IMR-90 (cell line): ENCODE data around the gene ZNF532. TPM values are rescaled to one million over a fixed set of nuclear protein-coding genes. Genes with fewer than 3 reads are reported as not detected.

ENCODE experiments used
- ATAC-seq: fragments of 200-7000 bp; cut with Tn5 transposase; 2 replicates; pipeline ENCODE4 v1.9.1; 2020; ENCODE audit warnings: low read depth, mild to moderate bottlenecking, moderate library complexity
- BruUV-seq: library from RNA; stranded (reverse); fragments of 400-500 nt; replicated peaks from 2 replicates; lab custom pipeline; 2021; lab: Mats Ljungman, UMichigan
- CTCF ChIA-PET: fragments of 300-600 bp; formaldehyde crosslinking; extraction: SDS; loops from one replicate; lab custom pipeline; 2021; ENCODE audit warnings: antibody characterized with exemption; lab: Yijun Ruan, JAX
- POLR2A ChIA-PET: fragments of 300-600 bp; sonication (Branson Sonifier 250); formaldehyde crosslinking; loops from one replicate; lab custom pipeline; 2022; ENCODE audit warnings: antibody characterized with exemption; ENCODE audit not compliant: unreplicated experiment; lab: Charles Lee
- DNase-seq: peaks from one replicate; pipeline ENCODE4 v3.0.0; 2013
- H2AFZ ChIP-seq: replicated peaks from 2 replicates; pipeline ENCODE3; 2013; ENCODE audit warnings: low read length, mild to moderate bottlenecking; ENCODE audit not compliant: poor library complexity
- H2AK5ac ChIP-seq: 2 replicates; pipeline ENCODE4 v1.6.1; 2013; ENCODE audit warnings: low read depth, low read length, inconsistent platforms
- H2AK9ac ChIP-seq: replicated peaks from 2 replicates; pipeline ENCODE3; 2013; ENCODE audit warnings: mild to moderate bottlenecking, low read depth, low read length, moderate library complexity; ENCODE audit not compliant: poor library complexity
- H2BK120ac ChIP-seq: 2 replicates; pipeline ENCODE4 v1.6.1; 2013; ENCODE audit warnings: low read depth, low read length, inconsistent platforms
- H2BK15ac ChIP-seq: 3 replicates; pipeline ENCODE4 v1.6.1; 2013; ENCODE audit warnings: low read depth, low read length, inconsistent platforms
- H2BK20ac ChIP-seq: 2 replicates; pipeline ENCODE4 v1.6.1; 2013; ENCODE audit warnings: low read depth, mild to moderate bottlenecking, inconsistent platforms, low read length, moderate library complexity
- H2BK5ac ChIP-seq: 2 replicates; pipeline ENCODE4 v1.6.1; 2013; ENCODE audit warnings: mild to moderate bottlenecking, low read depth, low read length, inconsistent platforms; ENCODE audit not compliant: poor library complexity, severe bottlenecking
- H3K14ac ChIP-seq: replicated peaks from 2 replicates; pipeline ENCODE4 v1.6.1; 2013; ENCODE audit warnings: low read depth, low read length, inconsistent platforms
- H3K18ac ChIP-seq: 2 replicates; pipeline ENCODE4 v1.6.1; 2013; ENCODE audit warnings: low read depth, low read length, control low read depth
- H3K23ac ChIP-seq: 2 replicates; pipeline ENCODE4 v1.6.1; 2013; ENCODE audit warnings: low read depth, low read length, inconsistent platforms
- H3K27ac ChIP-seq: 2 replicates; pipeline ENCODE4 v1.5.1; 2013; ENCODE audit warnings: mild to moderate bottlenecking, control low read depth, low read length; ENCODE audit not compliant: insufficient read depth
- H3K27me3 ChIP-seq: 2 replicates; pipeline ENCODE4 v1.6.1; 2013; ENCODE audit warnings: low read length; ENCODE audit not compliant: control insufficient read depth, insufficient read depth
- H3K36me3 ChIP-seq: 2 replicates; pipeline ENCODE4 v1.6.1; 2013; ENCODE audit warnings: low read length, mixed read lengths; ENCODE audit not compliant: control insufficient read depth, insufficient read depth
- H3K4ac ChIP-seq: 2 replicates; pipeline ENCODE4 v1.6.1; 2013; ENCODE audit warnings: low read depth, low read length, inconsistent platforms
- H3K4me1 ChIP-seq: 2 replicates; pipeline ENCODE4 v1.6.1; 2013; ENCODE audit warnings: low read length, mixed read lengths; ENCODE audit not compliant: control insufficient read depth, insufficient read depth
- H3K4me2 ChIP-seq: 2 replicates; pipeline ENCODE4 v1.6.1; 2013; ENCODE audit warnings: low read depth, mild to moderate bottlenecking, control low read depth, low read length, moderate library complexity
- H3K4me3 ChIP-seq: 2 replicates; pipeline ENCODE4 v1.5.1; 2013; ENCODE audit warnings: low read depth, mild to moderate bottlenecking, control low read depth, low read length, moderate library complexity; ENCODE audit not compliant: insufficient read depth
- H3K56ac ChIP-seq: 2 replicates; pipeline ENCODE4 v1.6.1; 2013; ENCODE audit warnings: low read length, inconsistent platforms; ENCODE audit not compliant: insufficient read depth; ENCODE audit errors: extremely low read depth
- H3K79me1 ChIP-seq, 2 experiments: 2 replicates each; pipeline ENCODE4 v1.6.1; 2013; ENCODE audit warnings: low read length in 2 of 2, inconsistent platforms in 1 of 2, low read depth in 1 of 2
- H3K9ac ChIP-seq: 2 replicates; pipeline ENCODE4 v1.6.1; 2013; ENCODE audit warnings: low read depth, low read length, control low read depth
- H3K9me1 ChIP-seq: 2 replicates; pipeline ENCODE4 v1.6.1; 2013; ENCODE audit warnings: low read length, inconsistent platforms; ENCODE audit not compliant: insufficient read depth
- H3K9me3 ChIP-seq: 2 replicates; pipeline ENCODE4 v1.6.1; 2013; ENCODE audit warnings: low read length; ENCODE audit not compliant: control insufficient read depth, insufficient read depth
- H4K20me1 ChIP-seq: 2 replicates; pipeline ENCODE4 v1.6.1; 2013; ENCODE audit warnings: low read length, inconsistent platforms; ENCODE audit not compliant: insufficient read depth
- H4K5ac ChIP-seq: 2 replicates; pipeline ENCODE4 v1.6.1; 2013; ENCODE audit warnings: mild to moderate bottlenecking, low read depth, low read length, control low read depth
- H4K8ac ChIP-seq, 2 experiments: 2 replicates each; pipeline ENCODE4 v1.6.1; 2013; ENCODE audit warnings: low read depth in 2 of 2, low read length in 2 of 2, control low read depth in 1 of 2, inconsistent platforms in 1 of 2
- H4K91ac ChIP-seq: 2 replicates; pipeline ENCODE4 v1.6.1; 2013; ENCODE audit warnings: low read depth, low read length, inconsistent platforms; ENCODE audit not compliant: insufficient read depth
- BHLHE40 ChIP-seq: fragments of 150-350 bp; IDR thresholded peaks from 2 replicates; pipeline ENCODE4 v1.6.1; 2016; ENCODE audit warnings: mild to moderate bottlenecking, low read depth, low read length
- MAFK ChIP-seq: IDR thresholded peaks from 2 replicates; pipeline ENCODE4 v1.6.1; 2012; ENCODE audit warnings: low read depth, low read length, improper control_type of control experiment
- NFE2L2 ChIP-seq: fragments of 150-350 bp; IDR thresholded peaks from 2 replicates; pipeline ENCODE4 v1.6.1; 2016; ENCODE audit warnings: low read depth, mild to moderate bottlenecking, low read length
- POLR2A ChIP-seq: IDR thresholded peaks from 2 replicates; pipeline ENCODE4 v1.6.1; 2012; ENCODE audit warnings: mild to moderate bottlenecking, low read depth, low read length
- WGBS, 2 experiments: methylation state at CpG; one replicate each; pipeline versions ENCODE4 v1.1.5 to v1.1.7; 2013; ENCODE audit warnings: missing lambda C conversion rate in 2 of 2; ENCODE audit not compliant: insufficient read length in 1 of 2; ENCODE audit errors: extremely low coverage in 2 of 2; 5-methylcytosine and 5-hydroxymethylcytosine counted together
- dilution Hi-C: fragments of 300-500 bp; cut with HindIII; formaldehyde crosslinking; loops from one replicate; pipeline ENCODE4 v1.14.3; 2018; ENCODE audit warnings: low sequenced_read_pairs; ENCODE audit not compliant: unreplicated experiment
- in situ Hi-C: fragments of 300-500 bp; cut with MboI; formaldehyde crosslinking; loops from 3 replicates; pipeline ENCODE4 v1.14.3; 2019; ENCODE audit warnings: low sequenced_read_pairs, inconsistent platforms, mixed read lengths
- intact Hi-C: fragments of 100-400 bp; cut with micrococcal nuclease; formaldehyde crosslinking; loops from 2 replicates; pipeline ENCODE4 v1.10.0; 2022
- polyA plus RNA-seq, 3 experiments: library from polyadenylated mRNA; depleted of rRNA; stranded (reverse); fragments of >200 nt; gene quantifications; 2 replicates each; pipeline ENCODE4 v1.2.3, GENCODE V29; 2012; ENCODE audit warnings: low replicate concordance in 1 of 3
- total RNA-seq: library from RNA; depleted of rRNA; stranded (reverse); fragments of >200 nt; gene quantifications from 2 replicates; pipeline ENCODE4 v1.2.3, GENCODE V29; 2012
- TF ChIP-seq, protein P1 (sequence below): fragments of 150-350 bp; IDR thresholded peaks from 2 replicates; pipeline ENCODE4 v1.6.1; 2017; ENCODE audit warnings: mild to moderate bottlenecking, antibody characterized with exemption, low read length, low read depth
- TF ChIP-seq, protein P2 (sequence below): conservative IDR thresholded peaks from 2 replicates; pipeline ENCODE4 v1.5.1; 2012; ENCODE audit warnings: mild to moderate bottlenecking, low read depth, low read length, improper control_type of control experiment
- TF ChIP-seq, protein P3 (sequence below): fragments of 150-350 bp; IDR thresholded peaks from 2 replicates; pipeline ENCODE4 v1.6.1; 2016; ENCODE audit warnings: low read depth, mild to moderate bottlenecking, low read length, moderate library complexity, borderline replicate concordance

The ZNF532 gene
- total and polyA plus RNA-seq, 2 of the 4 experiments (the other 2 are of a cell fraction) = 29.9 to 45.8 TPM

DNA sequence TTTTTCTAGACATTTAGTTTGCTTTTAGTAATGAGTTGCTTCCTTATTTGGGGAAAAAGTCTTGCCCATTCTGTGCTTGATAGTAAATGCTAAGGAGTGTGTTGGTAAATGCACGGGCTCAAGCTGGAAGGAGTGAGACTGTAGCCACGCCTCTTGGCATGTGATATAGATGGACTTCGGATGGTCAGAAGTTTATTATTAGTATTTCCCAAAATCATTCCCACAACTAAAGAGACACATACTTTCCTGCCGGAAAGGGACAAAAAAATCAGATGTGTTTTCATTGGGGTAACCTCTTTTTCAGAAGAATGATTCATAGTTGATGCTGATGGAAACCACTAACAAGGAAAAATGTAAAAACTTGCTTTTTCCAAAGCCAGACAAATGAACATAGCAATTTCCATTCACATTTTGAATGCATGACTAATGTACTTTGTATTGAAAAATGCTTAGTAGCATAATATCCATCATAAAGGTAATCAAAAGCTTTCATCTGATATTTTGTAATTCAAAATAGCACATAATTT is 133.2 kb downstream of the ZNF532 start:
- H3K27me3 ChIP-seq = no peaks in the 10 kb centered on the region
- peak overlapping the region; percentile 66; the same call in 1 of the 2 replicates for H3K4ac ChIP-seq
- peaks cover 6% of the 10 kb centered on the region for H3K4me1 ChIP-seq
- H2AFZ ChIP-seq = no peak overlapping the region
- 0 out of 2 replicates have a peak overlapping the region, but pooled peaks have one; percentile 52 for H4K91ac ChIP-seq
- TF ChIP-seq BHLHE40 (peak; percentile 58; the same call in 1 of the 2 replicates), NFE2L2 (no peak), MAFK (peak; percentile 71), POLR2A (no peak)
- TF ChIP-seq, protein P1, sequence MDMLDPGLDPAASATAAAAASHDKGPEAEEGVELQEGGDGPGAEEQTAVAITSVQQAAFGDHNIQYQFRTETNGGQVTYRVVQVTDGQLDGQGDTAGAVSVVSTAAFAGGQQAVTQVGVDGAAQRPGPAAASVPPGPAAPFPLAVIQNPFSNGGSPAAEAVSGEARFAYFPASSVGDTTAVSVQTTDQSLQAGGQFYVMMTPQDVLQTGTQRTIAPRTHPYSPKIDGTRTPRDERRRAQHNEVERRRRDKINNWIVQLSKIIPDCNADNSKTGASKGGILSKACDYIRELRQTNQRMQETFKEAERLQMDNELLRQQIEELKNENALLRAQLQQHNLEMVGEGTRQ = peak; percentile 11; the same call in 1 of the 2 replicates
- TF ChIP-seq, protein P2, sequence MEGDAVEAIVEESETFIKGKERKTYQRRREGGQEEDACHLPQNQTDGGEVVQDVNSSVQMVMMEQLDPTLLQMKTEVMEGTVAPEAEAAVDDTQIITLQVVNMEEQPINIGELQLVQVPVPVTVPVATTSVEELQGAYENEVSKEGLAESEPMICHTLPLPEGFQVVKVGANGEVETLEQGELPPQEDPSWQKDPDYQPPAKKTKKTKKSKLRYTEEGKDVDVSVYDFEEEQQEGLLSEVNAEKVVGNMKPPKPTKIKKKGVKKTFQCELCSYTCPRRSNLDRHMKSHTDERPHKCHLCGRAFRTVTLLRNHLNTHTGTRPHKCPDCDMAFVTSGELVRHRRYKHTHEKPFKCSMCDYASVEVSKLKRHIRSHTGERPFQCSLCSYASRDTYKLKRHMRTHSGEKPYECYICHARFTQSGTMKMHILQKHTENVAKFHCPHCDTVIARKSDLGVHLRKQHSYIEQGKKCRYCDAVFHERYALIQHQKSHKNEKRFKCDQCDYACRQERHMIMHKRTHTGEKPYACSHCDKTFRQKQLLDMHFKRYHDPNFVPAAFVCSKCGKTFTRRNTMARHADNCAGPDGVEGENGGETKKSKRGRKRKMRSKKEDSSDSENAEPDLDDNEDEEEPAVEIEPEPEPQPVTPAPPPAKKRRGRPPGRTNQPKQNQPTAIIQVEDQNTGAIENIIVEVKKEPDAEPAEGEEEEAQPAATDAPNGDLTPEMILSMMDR = no peak
- TF ChIP-seq, protein P3, sequence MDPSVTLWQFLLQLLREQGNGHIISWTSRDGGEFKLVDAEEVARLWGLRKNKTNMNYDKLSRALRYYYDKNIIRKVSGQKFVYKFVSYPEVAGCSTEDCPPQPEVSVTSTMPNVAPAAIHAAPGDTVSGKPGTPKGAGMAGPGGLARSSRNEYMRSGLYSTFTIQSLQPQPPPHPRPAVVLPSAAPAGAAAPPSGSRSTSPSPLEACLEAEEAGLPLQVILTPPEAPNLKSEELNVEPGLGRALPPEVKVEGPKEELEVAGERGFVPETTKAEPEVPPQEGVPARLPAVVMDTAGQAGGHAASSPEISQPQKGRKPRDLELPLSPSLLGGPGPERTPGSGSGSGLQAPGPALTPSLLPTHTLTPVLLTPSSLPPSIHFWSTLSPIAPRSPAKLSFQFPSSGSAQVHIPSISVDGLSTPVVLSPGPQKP = no peak
- H3K4me2 ChIP-seq = peak overlapping the region; percentile 15; the same call in 1 of the 2 replicates
- ATAC-seq (peak; percentile 76), DNase-seq (peak; percentile 88)
- ChIA-PET CTCF (no interaction called here), POLR2A (no interaction called here)
- BruUV-seq = no TSS peak
- no peak overlapping the region for H2AK5ac ChIP-seq
- no peak overlapping the region for H2BK15ac ChIP-seq
- H3K27ac ChIP-seq = peak overlapping the region; percentile 10
- H3K18ac ChIP-seq = no peak overlapping the region
- no peak overlapping the region for H2AK9ac ChIP-seq
- H2BK20ac ChIP-seq = peak overlapping the region; percentile 3; the same call in 1 of the 2 replicates
- H3K9ac ChIP-seq = no peak overlapping the region
- H3K56ac ChIP-seq = no peak overlapping the region
- H2BK5ac ChIP-seq = peak overlapping the region; percentile 97
- in situ Hi-C loops = no loop called here
- H4K5ac ChIP-seq = no peak overlapping the region
- no CpG with 5 or more reads among the region's 4 CpGs for WGBS, 2 experiments
- H3K9me1 ChIP-seq = peaks cover 15% of the 10 kb centered on the region; the same call in 1 of the 2 replicates
- intact Hi-C loops = no loop called here
- H3K4me3 ChIP-seq = no peak overlapping the region
- dilution Hi-C loops = no loop called here
- H4K8ac ChIP-seq = peak overlapping the region in 1 of 2 experiments; percentile 43; a peak in 1 of 4 replicates
- no peaks in the 10 kb centered on the region for H3K9me3 ChIP-seq
- H3K23ac ChIP-seq = no peak overlapping the region; the same call in 1 of the 2 replicates
- H2BK120ac ChIP-seq = peak overlapping the region; percentile 97; the same call in 1 of the 2 replicates
- no peak overlapping the region for H3K14ac ChIP-seq
- H4K20me1 ChIP-seq = no peaks in the 10 kb centered on the region; the same call in 1 of the 2 replicates
- no peaks in the 10 kb centered on the region for H3K79me1 ChIP-seq
- H3K36me3 ChIP-seq = no peaks in the 10 kb centered on the region
